Head of caudate nucleus (tissue), 42 donors: ENCODE measurements around the gene MYOZ1.

Experiments used
- DNase-seq, 42 donors: peaks; one replicate each; pipeline versions ENCODE4 v3.0.0 to v3.0.0-alpha.2; 2020 to 2021; ENCODE audit warnings: mixed read lengths in 7 of 42
- intact Hi-C: fragments of 100-400 bp; cut with DNase I; formaldehyde crosslinking; loops from one replicate; pipeline ENCODE4 v1.15.0; 2022

MYOZ1 gene

GRCh38 chr10:73648975-73649829 lies 7.9 kb upstream of the MYOZ1 start:
- DNase-seq, result peak in 30 of 42 donors; percentile 12 to 83 (median 52)

GRCh38 chr10:73647875-73648651 lies 6.8 kb upstream of the MYOZ1 start:
- intact Hi-C loops, result no loop called here
- peak in 41 of 42 donors; percentile 20 to 75 (median 57) for DNase-seq

More at GRCh38 chr10:73648975-73649829, 7.9 kb upstream of the MYOZ1 start:
- intact Hi-C loops, result no loop called here

GRCh38 chr10:73647211-73647874 lies 6.1 kb upstream of the MYOZ1 start:
- DNase-seq, result peak; percentile 37 to 86 (median 71)
- intact Hi-C loops, result no loop called here

- intact Hi-C loops, result no loop called here
- DNase-seq, result no peak
Observed at GRCh38 chr10:73646598-73647041, 5.3 kb upstream of the MYOZ1 start.

- no peak for DNase-seq
- intact Hi-C loops, result no loop called here
Observed at GRCh38 chr10:73645251-73645650, 4.0 kb upstream of the MYOZ1 start.

GRCh38 chr10:73644767-73645166 lies 3.5 kb upstream of the MYOZ1 start:
- DNase-seq, result no peak
- intact Hi-C loops, result no loop called here

- intact Hi-C loops, result no loop called here
- DNase-seq, result peak; percentile 29 to 87 (median 67)
Observed at GRCh38 chr10:73644015-73644743, 2.9 kb upstream of the MYOZ1 start.

GRCh38 chr10:73643362-73643761 lies 2.1 kb upstream of the MYOZ1 start:
- intact Hi-C loops, result no loop called here
- no peak for DNase-seq

- no peak for DNase-seq
Observed at GRCh38 chr10:73639286-73639685, 2.0 kb downstream of the MYOZ1 start.

GRCh38 chr10:73635781-73636180 lies 5.5 kb downstream of the MYOZ1 start:
- intact Hi-C loops, result no loop called here
- DNase-seq, result no peak

More at GRCh38 chr10:73639286-73639685, 2.0 kb downstream of the MYOZ1 start:
- intact Hi-C loops, result no loop called here

GRCh38 chr10:73634421-73634820 lies 6.9 kb downstream of the MYOZ1 start:
- DNase-seq, result no peak
- intact Hi-C loops, result no loop called here

- intact Hi-C loops, result no loop called here
- no peak for DNase-seq
Observed at GRCh38 chr10:73629165-73629564, 12.1 kb downstream of the MYOZ1 start.

GRCh38 chr10:73628405-73628804 lies 12.9 kb downstream of the MYOZ1 start:
- intact Hi-C loops, result no loop called here
- DNase-seq, result no peak

GRCh38 chr10:73627300-73627699 lies 14.0 kb downstream of the MYOZ1 start:
- DNase-seq, result no peak
- intact Hi-C loops, result no loop called here

- DNase-seq, result peak; percentile 75 to 97 (median 90)
- intact Hi-C loops, result no loop called here
Observed at GRCh38 chr10:73625884-73626752, 15.2 kb downstream of the MYOZ1 start.

- intact Hi-C loops, result no loop called here
- DNase-seq, result peak in 33 of 42 donors; percentile 19 to 72 (median 43)
Observed at GRCh38 chr10:73625004-73625883, 16.0 kb downstream of the MYOZ1 start.

- intact Hi-C loops, result no loop called here
- peak in 1 of 42 donors; percentile 28 for DNase-seq
Observed at GRCh38 chr10:73623056-73623455, 18.2 kb downstream of the MYOZ1 start.
